GM19193 (cell line): ENCODE measurements around the gene PCDHA13.

Experiments used
- POLR2A ChIP-seq: IDR thresholded peaks from 4 replicates; pipeline ENCODE4 v1.6.1; 2011; ENCODE audit not compliant: insufficient read depth, insufficient read length; ENCODE audit errors: extremely low read depth

PCDHA13 gene

GRCh38 chr5:140862441-140863295 lies 19.3 kb upstream of the PCDHA13 start:
- TF ChIP-seq POLR2A: no peak

DNA sequence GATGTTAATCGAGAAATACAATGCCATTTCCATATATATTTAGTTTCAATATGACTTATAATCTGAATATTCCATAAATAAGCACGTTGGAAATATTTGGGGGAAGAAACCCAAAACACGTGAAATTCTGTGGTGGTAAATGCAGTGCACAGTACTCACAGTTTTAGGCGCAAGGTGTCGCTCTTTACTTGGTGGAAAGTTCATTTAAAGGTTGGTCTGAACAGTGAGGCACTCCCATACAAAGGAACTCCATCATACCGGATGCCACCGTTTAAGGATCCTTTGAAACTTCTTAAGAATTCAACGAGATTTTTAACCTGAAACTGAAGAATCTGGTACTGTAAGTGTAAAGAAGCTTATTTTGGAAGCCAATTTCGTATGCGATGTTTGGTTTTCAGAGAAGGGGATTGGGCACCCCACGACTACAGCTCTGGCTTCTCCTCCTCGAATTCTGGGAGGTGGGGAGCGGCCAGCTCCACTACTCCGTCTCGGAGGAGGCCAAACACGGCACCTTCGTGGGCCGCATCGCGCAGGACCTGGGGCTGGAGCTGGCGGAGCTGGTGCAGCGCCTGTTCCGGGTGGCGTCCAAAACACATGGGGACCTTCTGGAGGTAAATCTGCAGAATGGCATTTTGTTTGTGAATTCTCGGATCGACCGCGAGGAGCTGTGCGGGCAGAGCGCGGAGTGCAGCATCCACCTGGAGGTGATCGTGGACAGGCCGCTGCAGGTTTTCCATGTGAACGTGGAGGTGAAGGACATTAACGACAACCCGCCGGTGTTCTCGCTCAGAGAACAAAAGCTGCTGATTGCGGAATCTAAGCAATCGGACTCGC lies 13.0 kb upstream of the PCDHA13 start, which contains the start of gene PCDHA11:
Gene PCDHA11 (plus strand): TSS at position 237 of the 834 bp plus-strand sequence. CDS start 147 bp downstream, at position 384.
- TF ChIP-seq POLR2A: no peak

- no peak for TF ChIP-seq POLR2A
Observed at GRCh38 chr5:140869555-140869886, 12.4 kb upstream of the PCDHA13 start.

DNA sequence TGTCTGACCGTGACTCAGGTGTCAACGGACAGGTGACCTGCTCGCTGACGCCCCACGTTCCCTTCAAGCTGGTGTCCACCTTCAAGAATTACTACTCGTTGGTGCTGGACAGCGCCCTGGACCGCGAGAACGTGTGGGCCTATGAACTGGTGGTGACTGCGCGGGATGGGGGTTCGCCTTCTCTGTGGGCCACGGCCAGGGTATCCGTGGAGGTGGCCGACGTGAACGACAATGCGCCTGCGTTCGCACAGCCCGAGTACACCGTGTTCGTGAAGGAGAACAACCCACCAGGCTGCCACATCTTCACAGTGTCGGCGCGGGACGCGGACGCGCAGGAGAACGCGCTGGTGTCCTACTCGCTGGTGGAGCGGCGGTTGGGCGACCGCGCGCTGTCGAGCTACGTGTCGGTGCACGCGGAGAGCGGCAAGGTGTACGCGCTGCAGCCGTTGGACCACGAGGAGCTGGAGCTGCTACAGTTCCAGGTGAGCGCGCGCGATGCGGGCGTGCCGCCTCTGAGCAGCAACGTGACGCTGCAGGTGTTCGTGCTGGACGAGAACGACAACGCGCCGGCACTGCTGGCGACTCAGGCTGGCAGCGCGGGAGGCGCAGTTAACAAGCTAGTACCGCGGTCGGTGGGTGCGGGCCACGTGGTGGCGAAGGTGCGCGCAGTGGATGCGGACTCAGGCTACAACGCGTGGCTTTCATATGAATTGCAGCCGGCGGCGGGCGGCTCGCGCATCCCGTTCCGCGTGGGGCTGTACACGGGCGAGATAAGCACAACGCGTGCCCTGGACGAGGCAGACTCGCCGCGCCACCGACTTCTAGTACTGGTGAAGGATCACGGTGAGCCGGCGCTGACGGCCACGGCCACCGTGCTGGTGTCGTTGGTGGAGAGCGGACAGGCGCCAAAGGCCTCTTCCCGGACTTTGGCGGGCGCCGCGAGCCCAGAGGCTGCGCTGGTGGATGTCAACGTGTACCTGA lies 11.4 kb upstream of the PCDHA13 start:
- TF ChIP-seq POLR2A: no peak

- no peak for TF ChIP-seq POLR2A
Observed at GRCh38 chr5:140875085-140876065, 6.5 kb upstream of the PCDHA13 start, which contains the start of gene PCDHA12. PCDHA12 (plus strand) TSS chr5:140875308; CDS start chr5:140875473, 165 bp downstream.

DNA sequence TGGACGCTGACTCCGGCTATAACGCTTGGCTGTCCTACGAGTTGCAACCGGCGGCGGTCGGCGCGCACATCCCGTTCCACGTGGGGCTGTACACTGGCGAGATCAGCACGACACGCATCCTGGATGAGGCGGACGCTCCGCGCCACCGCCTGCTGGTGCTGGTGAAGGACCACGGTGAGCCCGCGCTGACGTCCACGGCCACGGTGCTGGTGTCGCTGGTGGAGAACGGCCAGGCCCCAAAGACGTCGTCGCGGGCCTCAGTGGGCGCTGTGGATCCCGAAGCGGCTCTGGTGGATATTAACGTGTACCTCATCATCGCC lies 4.7 kb upstream of the PCDHA13 start:
- no peak for TF ChIP-seq POLR2A

- no peak for TF ChIP-seq POLR2A
Observed at GRCh38 chr5:140882591-140882899, 621 bp downstream of the PCDHA13 start.

DNA sequence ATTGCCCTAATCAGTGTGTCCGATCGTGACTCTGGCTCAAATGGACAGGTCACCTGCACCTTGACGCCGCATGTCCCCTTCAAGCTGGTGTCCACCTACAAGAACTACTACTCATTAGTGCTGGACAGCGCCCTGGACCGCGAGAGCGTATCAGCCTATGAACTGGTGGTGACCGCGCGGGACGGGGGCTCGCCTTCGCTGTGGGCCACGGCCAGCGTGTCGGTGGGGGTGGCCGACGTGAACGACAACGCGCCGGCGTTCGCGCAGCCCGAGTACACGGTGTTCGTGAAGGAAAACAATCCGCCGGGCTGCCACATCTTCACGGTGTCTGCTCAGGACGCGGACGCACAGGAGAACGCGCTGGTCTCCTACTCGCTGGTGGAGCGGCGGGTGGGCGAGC lies 1.4 kb downstream of the PCDHA13 start:
- no peak for TF ChIP-seq POLR2A

DNA sequence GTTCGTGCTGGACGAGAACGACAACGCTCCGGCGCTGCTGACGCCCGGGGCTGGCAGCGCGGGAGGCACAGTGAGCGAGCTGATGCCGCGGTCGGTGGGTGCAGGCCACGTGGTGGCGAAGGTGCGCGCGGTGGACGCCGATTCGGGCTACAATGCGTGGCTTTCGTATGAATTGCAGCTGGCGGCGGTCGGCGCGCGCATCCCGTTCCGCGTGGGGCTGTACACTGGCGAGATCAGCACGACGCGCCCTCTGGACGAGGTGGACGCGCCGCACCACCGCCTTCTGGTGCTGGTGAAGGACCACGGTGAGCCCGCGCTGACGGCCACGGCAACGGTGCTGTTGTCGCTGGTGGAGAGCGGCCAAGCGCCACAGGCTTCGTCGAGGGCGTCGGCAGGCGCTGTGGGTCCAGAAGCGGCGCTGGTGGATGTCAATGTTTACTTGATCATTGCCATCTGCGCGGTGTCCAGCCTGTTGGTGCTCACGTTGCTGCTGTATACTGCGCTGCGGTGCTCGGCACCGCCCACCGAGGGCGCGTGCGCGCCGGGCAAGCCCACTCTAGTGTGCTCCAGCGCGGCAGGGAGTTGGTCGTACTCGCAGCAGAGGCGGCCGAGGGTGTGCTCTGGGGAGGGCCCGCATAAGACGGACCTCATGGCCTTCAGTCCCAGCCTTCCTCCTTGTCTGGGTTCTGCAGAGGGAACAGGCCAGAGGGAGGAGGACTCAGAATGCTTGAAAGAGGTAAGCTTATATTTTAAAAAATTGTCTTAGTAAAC lies 2.2 kb downstream of the PCDHA13 start:
- no peak for TF ChIP-seq POLR2A

DNA sequence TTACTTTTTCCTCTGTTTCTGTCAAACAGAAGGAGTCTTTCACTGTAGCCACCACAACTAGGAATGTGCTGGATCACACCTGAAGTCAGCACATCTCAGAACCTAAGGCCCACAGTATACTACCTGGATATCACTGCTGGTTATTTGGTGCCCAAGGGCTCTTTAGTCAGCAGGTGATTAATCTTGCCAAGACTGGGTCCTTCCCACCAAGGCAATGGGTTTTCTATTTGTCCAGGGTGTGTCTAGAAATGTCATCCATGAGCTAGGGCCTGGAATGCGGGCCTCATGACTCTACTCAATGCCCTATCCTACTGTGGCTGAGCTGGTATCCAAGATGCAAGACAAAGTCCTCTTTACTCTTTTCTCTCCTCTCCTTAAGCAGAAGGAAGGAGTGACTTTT lies 34.4 kb downstream of the PCDHA13 start:
- no peak for TF ChIP-seq POLR2A

- TF ChIP-seq POLR2A: no peak
Observed at GRCh38 chr5:140923601-140924000, 41.7 kb downstream of the PCDHA13 start.

DNA sequence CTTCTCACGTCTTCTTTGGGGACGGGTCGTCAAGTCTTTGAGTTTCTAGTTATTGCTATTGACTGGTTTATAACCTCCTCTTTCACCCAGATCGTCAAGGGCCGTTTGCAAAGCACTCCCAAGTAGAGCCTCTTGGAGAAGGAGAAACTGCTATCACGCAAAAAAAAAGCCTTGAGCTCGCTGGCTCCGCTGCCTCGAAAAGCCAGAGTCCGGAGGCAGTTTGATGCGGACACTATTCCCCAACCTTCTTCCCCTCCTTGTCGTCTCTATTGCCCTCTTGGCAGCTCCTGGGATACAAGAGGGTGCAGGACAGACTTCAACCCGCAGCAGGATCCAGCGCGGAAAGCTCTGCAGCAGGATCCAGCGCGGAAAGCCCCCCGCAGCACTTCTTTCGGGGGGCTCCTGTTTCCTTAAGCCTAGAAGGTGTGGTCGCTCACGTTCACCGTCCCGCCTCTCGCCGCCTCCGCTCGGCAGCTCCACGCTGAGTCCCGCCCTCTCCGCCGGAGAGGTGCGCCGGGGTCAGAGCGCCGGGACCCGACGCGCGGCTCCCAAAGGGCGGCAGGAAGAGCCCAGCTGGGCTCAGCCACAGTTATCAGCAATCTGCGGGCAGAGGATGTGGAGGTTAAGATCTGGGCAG lies 44.0 kb downstream of the PCDHA13 start, which contains the start of gene PCDHAC1:
Gene PCDHAC1 (plus strand): TSS at position 494 of the 637 bp plus-strand sequence. CDS start 594 bp downstream, outside the sequence.
- no peak for TF ChIP-seq POLR2A
